ENCODE results near the gene CFAP251. TPM values are rescaled to one million over a fixed set of nuclear protein-coding genes. Genes with fewer than 3 reads are reported as not detected.
"Not testable (repeated sequence)": the region's sequence is repeated elsewhere in the genome, so short reads cannot be mapped to it uniquely, and the experiment has no call there.

The CFAP251 gene
- total and polyA plus RNA-seq, 10 of the 15 experiments (the other 5 are each of a cell fraction or from before 2014, with no cell fraction given): 0.10 to 0.97 (median 0.64) TPM

GRCh38 chr12:121883315-121883660 is 35.1 kb upstream of the CFAP251 start (continued):
- no peak for TF ChIP-seq PRDM15 (CRISPR knock-in tag; IDR thresholded peaks at IDR 0.05)
- TF ChIP-seq E2F8 (IDR thresholded peaks at IDR 0.05; ENCODE audit: low read depth, partially characterized antibody): no peak

GRCh38 chr12:121885129-121885528 is 33.3 kb upstream of the CFAP251 start:
- H3K36me3 ChIP-seq (ENCODE audit: control insufficient read depth in 2 of 2, insufficient read depth in 2 of 2, low read length in 1 of 2); H2AFZ ChIP-seq (ENCODE audit: control insufficient read depth, low read depth, low read length); FAIRE-seq; SMC1A ChIA-PET (ENCODE audit: uncharacterized antibody, unreplicated experiment); H3K27me3 ChIP-seq (replicated peaks in 1 of 2; ENCODE audit: control insufficient read depth in 2 of 2, insufficient read depth in 2 of 2, low read length in 1 of 2); H3K9ac ChIP-seq (ENCODE audit: control insufficient read depth, insufficient read depth, low read length); POLR2A ChIA-PET; BruUV-seq (replicated peaks); H3K4me2 ChIP-seq (ENCODE audit: control insufficient read depth, insufficient read depth); H3K4me1 ChIP-seq (ENCODE audit: control insufficient read depth, insufficient read depth, low read length); H3K4me3 ChIP-seq; H3K9me3 ChIP-seq (replicated peaks; ENCODE audit: control insufficient read depth, insufficient read depth, low read length); H4K20me1 ChIP-seq (ENCODE audit: control insufficient read depth, insufficient read depth); DNase-seq (ENCODE audit: low read depth, low spot score); CTCF ChIA-PET; ATAC-seq; H3K27ac ChIP-seq (ENCODE audit: control insufficient read depth, insufficient read depth): not testable (repeated sequence)
- in situ Hi-C loops (cut with MboI): loop anchor here (5.0 kb wide), 1 partner anchor 88 kb away; no protein-coding TSS in a partner anchor
- intact Hi-C loops (cut with micrococcal nuclease; ENCODE audit: unreplicated experiment): loop anchor here (5.0 kb wide), 1 partner anchor 198 kb away; no protein-coding TSS in a partner anchor
- RAD21 ChIA-PET (ENCODE audit: unreplicated experiment): interaction anchor here (0.7 kb wide), 1 partner anchor 90 kb away, joined by 3 read pairs; no protein-coding TSS in a partner anchor
- peaks cover 13% of the 10 kb centered on the region for H3K79me2 ChIP-seq (ENCODE audit: control insufficient read depth, insufficient read depth, low read length)
- WGBS (ENCODE audit: insufficient coverage, insufficient replicate concordance, low lambda C conversion rate, missing lambda C conversion rate): 60% methylated on average over 11 of the region's 11 CpGs

Measured in GM12878 (cell line).